ENCODE results near the gene TNIK. TPM values are rescaled to one million over a fixed set of nuclear protein-coding genes. Genes with fewer than 3 reads are reported as not detected.

TNIK gene
- total and polyA plus RNA-seq, 10 of the 15 experiments (the other 5 are each of a cell fraction or from before 2014, with no cell fraction given), result 13.9 to 74.3 (median 48.2) TPM

GRCh38 chr3:171284308-171285075 is 175.7 kb downstream of the TNIK start (continued):
- TF ChIP-seq SREBF1 (IDR thresholded peaks at IDR 0.05; ENCODE audit: low read length) (no peak), WRNIP1 (IDR thresholded peaks at IDR 0.05; ENCODE audit: borderline replicate concordance, low read depth, low read length) (no peak), ZSCAN29 (IDR thresholded peaks at IDR 0.05) (no peak), GATAD2B (conservative IDR thresholded peaks at IDR 0.05; ENCODE audit: low read depth) (no peak), ZNF592 (IDR thresholded peaks at IDR 0.05) (no peak), ATF3 (IDR thresholded peaks at IDR 0.05; ENCODE audit: borderline replicate concordance, extremely low read depth, low read depth, low read length) (no peak), CTCF (IDR thresholded peaks at IDR 0.05 in 2 of 3, conservative IDR thresholded peaks at IDR 0.05 in 1 of 3; ENCODE audit: control insufficient read depth in 2 of 3, extremely low read depth in 1 of 3, insufficient read depth in 1 of 3, low read depth in 3 of 3, low read length in 3 of 3) (no peak), RB1 (IDR thresholded peaks at IDR 0.05; ENCODE audit: borderline replicate concordance) (no peak), PAX8 (IDR thresholded peaks at IDR 0.05) (no peak), BRCA1 (IDR thresholded peaks at IDR 0.05; ENCODE audit: low read depth, low read length) (no peak), EED (IDR thresholded peaks at IDR 0.05; ENCODE audit: low read depth) (peak; percentile 57; the same call in 1 of the 2 replicates), ETV6 (conservative IDR thresholded peaks at IDR 0.05 in 1 of 2, IDR thresholded peaks at IDR 0.05 in 1 of 2; ENCODE audit: borderline replicate concordance in 1 of 2, low read depth in 1 of 2) (peak in 1 of 2 experiments; percentile 94; a peak in 2 of 4 replicates), RUNX3 (IDR thresholded peaks at IDR 0.05; ENCODE audit: low read length) (peak; percentile 77), CBFB (IDR thresholded peaks at IDR 0.05; ENCODE audit: low read depth) (no peak), HDAC6 (IDR thresholded peaks at IDR 0.05; ENCODE audit: unreplicated experiment) (no peak), FOS (IDR thresholded peaks at IDR 0.05; ENCODE audit: borderline replicate concordance, extremely low read depth, insufficient read length) (no peak), STAT3 (IDR thresholded peaks at IDR 0.05; ENCODE audit: low read depth, low read length) (no peak), TCF3 (IDR thresholded peaks at IDR 0.05; ENCODE audit: borderline replicate concordance, insufficient read depth, low read depth, low read length) (no peak), MEF2A (IDR thresholded peaks at IDR 0.05; ENCODE audit: insufficient read depth, low read depth, low read length) (peak; percentile 88), ZNF207 (IDR thresholded peaks at IDR 0.05; ENCODE audit: borderline replicate concordance) (no peak), MLLT1 (IDR thresholded peaks at IDR 0.05) (no peak)

Data from GM12878 (cell line).